Muscle of leg (tissue), 16 donors: ENCODE results near the gene OR1Q1. TPM values are rescaled to one million over a fixed set of nuclear protein-coding genes. Genes with fewer than 3 reads are reported as not detected.
"Not testable (repeated sequence)": the region's sequence is repeated elsewhere in the genome, so short reads cannot be mapped to it uniquely, and the experiment has no call there.

Experiments used
- DNase-seq: peaks from one replicate; pipeline ENCODE4 v3.0.0; 2013
- H3K27ac ChIP-seq: one replicate; pipeline ENCODE4 v1.5.1; 2013; ENCODE audit warnings: mild to moderate bottlenecking, low read length, control low read depth
- H3K27me3 ChIP-seq: one replicate; pipeline ENCODE4 v1.6.1; 2013; ENCODE audit warnings: low read length; ENCODE audit not compliant: control insufficient read depth, insufficient read depth
- H3K36me3 ChIP-seq: one replicate; pipeline ENCODE4 v1.6.1; 2013; ENCODE audit warnings: low read length; ENCODE audit not compliant: control insufficient read depth, insufficient read depth
- H3K4me1 ChIP-seq: one replicate; pipeline ENCODE4 v1.6.1; 2013; ENCODE audit warnings: low read length; ENCODE audit not compliant: control insufficient read depth, insufficient read depth
- H3K4me3 ChIP-seq: one replicate; pipeline ENCODE4 v1.5.1; 2013; ENCODE audit warnings: low read length, control low read depth
- H3K9me3 ChIP-seq: replicated peaks from 2 replicates; pipeline ENCODE4 v1.6.1; 2013; ENCODE audit warnings: low read depth, low read length; ENCODE audit not compliant: control insufficient read depth
- WGBS: methylation state at CpG from one replicate; pipeline ENCODE4 v1.1.5; 2013; ENCODE audit warnings: missing lambda C conversion rate; ENCODE audit not compliant: insufficient coverage; 5-methylcytosine and 5-hydroxymethylcytosine counted together
- long read RNA-seq, 11 donors: transcript quantifications; one replicate each; lab custom pipeline, GENCODE V29; 2026
- polyA plus RNA-seq, 8 donors: library from polyadenylated mRNA; unstranded; fragments of 120-200 nt; gene quantifications; one replicate each; pipeline versions ENCODE4 v1.2.1 to v1.2.3, GENCODE V29; 2013; ENCODE audit warnings: inconsistent platforms in 1 of 8, low replicate concordance in 1 of 8; ENCODE audit not compliant: insufficient read length in 8 of 8, insufficient read depth in 1 of 8
- total RNA-seq: library from RNA; stranded (reverse); fragments of 120-200 nt; gene quantifications from one replicate; pipeline ENCODE4 v1.2.4, GENCODE V29; 2013

Gene OR1Q1, protein sequence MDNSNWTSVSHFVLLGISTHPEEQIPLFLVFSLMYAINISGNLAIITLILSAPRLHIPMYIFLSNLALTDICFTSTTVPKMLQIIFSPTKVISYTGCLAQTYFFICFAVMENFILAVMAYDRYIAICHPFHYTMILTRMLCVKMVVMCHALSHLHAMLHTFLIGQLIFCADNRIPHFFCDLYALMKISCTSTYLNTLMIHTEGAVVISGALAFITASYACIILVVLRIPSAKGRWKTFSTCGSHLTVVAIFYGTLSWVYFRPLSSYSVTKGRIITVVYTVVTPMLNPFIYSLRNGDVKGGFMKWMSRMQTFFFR
- total RNA-seq, result not detected
- not detected for polyA plus RNA-seq
- long read RNA-seq, donor 1, result 0 reads
- long read RNA-seq, donor 2, result 0 reads
- long read RNA-seq, donor 3, result 0 reads
- long read RNA-seq, donor 4, result 0 reads
- long read RNA-seq, donor 5, result 0 reads
- long read RNA-seq, donor 6, result 0 reads
- long read RNA-seq, donor 7, result 0 reads
- long read RNA-seq, donor 8, result 0 reads
- long read RNA-seq, donor 9, partial matches to known transcripts, result 0 of 1 reads
- long read RNA-seq, donor 9, other reads (novel, unspliced or antisense), result 0 of 1 reads
- long read RNA-seq, donor 10, result 0 reads
- long read RNA-seq, donor 11, result 0 reads

- Histone ChIP-seq H3K4me3 (no peak within 1 kb of the TSS), H3K4me1 (no peaks in the 10 kb centered on the region), H3K27me3 (no peaks in the 10 kb centered on the region), H3K27ac (no peak within 1 kb of the TSS), H3K9me3 (no peaks in the 10 kb centered on the region), H3K36me3 (no peaks in the 10 kb centered on the region)
- WGBS, result no CpG with 5 or more reads among the region's 1 CpG
- DNase-seq, result no peak
These were observed at the start of gene OR1Q1 for GRCh38 chr9:122614362-122614761. OR1Q1 (plus strand) TSS chr9:122614738; CDS start chr9:122614738, 0 bp downstream.

DNA sequence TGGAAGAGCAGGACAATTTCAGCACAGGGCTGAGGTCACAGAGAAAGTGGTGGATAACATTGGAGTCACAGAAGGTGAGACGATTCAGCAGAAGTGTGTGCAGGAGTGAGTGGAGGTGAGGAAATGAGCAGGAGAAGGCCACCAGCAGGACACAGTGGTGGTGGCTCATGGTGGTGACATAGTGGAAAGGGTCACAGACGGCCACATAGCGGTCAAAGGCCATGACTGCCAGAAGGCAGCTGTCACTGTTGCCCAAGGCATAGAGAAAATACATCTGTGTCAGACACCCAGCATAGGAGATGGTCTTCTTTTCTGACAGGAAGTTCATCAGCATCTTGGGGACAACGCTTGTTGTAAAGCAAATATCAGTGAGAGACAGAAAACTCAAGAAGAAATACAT is 46.6 kb upstream of the OR1Q1 start:
- Histone ChIP-seq H3K27ac (no peak overlapping the region), H3K9me3 (peaks cover 3% of the 10 kb centered on the region), H3K36me3 (no peaks in the 10 kb centered on the region), H3K27me3 (no peaks in the 10 kb centered on the region), H3K4me3 (no peak overlapping the region), H3K4me1 (no peaks in the 10 kb centered on the region)
- no peak for DNase-seq
- 91% methylated on average over 3 of the region's 4 CpGs for WGBS

- 100% methylated on average over 1 of the region's 2 CpGs for WGBS
- H3K4me3 ChIP-seq, result no peak overlapping the region
- no peaks in the 10 kb centered on the region for H3K9me3 ChIP-seq
- H3K36me3 ChIP-seq, result no peaks in the 10 kb centered on the region
- no peak for DNase-seq
- no peaks in the 10 kb centered on the region for H3K4me1 ChIP-seq
- H3K27me3 ChIP-seq, result no peaks in the 10 kb centered on the region
- no peak overlapping the region for H3K27ac ChIP-seq
These were observed 42.1 kb upstream of the OR1Q1 start for GRCh38 chr9:122572456-122572855.

DNA sequence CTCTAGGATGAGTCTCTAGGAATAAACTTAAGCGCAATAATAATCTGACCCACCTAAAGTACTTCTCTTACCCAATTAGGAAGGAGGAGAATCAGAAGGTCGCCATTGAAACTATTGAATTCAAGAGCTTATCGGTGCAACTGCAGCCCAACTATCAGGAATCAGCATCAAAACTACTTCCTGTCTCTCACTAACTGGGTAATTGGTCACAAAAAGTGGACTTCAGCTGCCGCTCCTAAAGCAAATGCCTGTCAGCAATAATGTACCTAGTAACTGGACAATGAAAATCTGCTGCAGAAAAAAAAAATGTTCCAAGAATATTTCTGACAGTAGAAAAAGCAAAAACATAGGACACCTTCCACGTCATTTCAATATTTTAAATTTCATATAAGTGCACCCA is 34.7 kb upstream of the OR1Q1 start:
- no peaks in the 10 kb centered on the region for H3K27me3 ChIP-seq
- no peak for DNase-seq
- H3K27ac ChIP-seq, result no peak overlapping the region
- 60% methylated on average over 1 of the region's 5 CpGs for WGBS
- H3K36me3 ChIP-seq, result no peaks in the 10 kb centered on the region
- no peaks in the 10 kb centered on the region for H3K4me1 ChIP-seq
- no peaks in the 10 kb centered on the region for H3K9me3 ChIP-seq
- no peak overlapping the region for H3K4me3 ChIP-seq

- WGBS, result no CpG with 5 or more reads among the region's 3 CpGs
- H3K36me3 ChIP-seq, result no peaks in the 10 kb centered on the region
- no peaks in the 10 kb centered on the region for H3K27me3 ChIP-seq
- no peaks in the 10 kb centered on the region for H3K4me1 ChIP-seq
- H3K27ac ChIP-seq, result no peak overlapping the region
- H3K9me3 ChIP-seq, result no peaks in the 10 kb centered on the region
- no peak overlapping the region for H3K4me3 ChIP-seq
- DNase-seq, result no peak
These were observed 34.2 kb upstream of the OR1Q1 start for GRCh38 chr9:122580360-122580759.

- H3K36me3 ChIP-seq, H3K9me3 ChIP-seq, H3K4me1 ChIP-seq, H3K27me3 ChIP-seq, DNase-seq, H3K4me3 ChIP-seq, H3K27ac ChIP-seq: not testable (repeated sequence)
- WGBS, result 100% methylated on average over 3 of the region's 8 CpGs
These were observed 31.3 kb upstream of the OR1Q1 start, which contains the start of gene OR1L8 for GRCh38 chr9:122583284-122583683. OR1L8 (minus strand) TSS chr9:122583384; CDS start chr9:122568477, 14,907 bp downstream.

- Histone ChIP-seq H3K36me3 (no peaks in the 10 kb centered on the region), H3K4me1 (no peaks in the 10 kb centered on the region), H3K27ac (no peak overlapping the region), H3K4me3 (no peak overlapping the region), H3K9me3 (no peaks in the 10 kb centered on the region), H3K27me3 (no peaks in the 10 kb centered on the region)
- DNase-seq, result no peak
- WGBS, result no CpG with 5 or more reads among the region's 1 CpG
These were observed 8.8 kb upstream of the OR1Q1 start for GRCh38 chr9:122605691-122606090.

DNA sequence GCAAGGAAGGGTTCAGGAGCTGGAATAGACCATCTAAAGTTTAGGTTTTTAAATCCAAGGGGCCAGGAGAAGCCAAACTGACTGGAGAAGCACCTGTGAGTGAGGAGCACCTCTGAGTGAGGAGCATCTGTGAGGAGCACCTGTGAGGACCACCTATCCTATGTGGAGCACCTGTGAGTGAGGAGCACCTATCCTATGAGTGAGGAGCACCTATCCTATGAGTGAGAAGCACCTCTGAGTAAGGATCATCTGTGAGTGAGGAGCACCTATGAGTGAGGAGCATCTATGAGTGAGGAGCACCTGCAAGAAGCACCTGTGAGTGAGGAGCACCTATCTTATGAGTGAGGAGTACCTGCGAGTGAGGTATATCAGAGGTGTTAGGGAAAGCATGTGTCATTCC is 8.0 kb upstream of the OR1Q1 start:
- no CpG with 5 or more reads among the region's 1 CpG for WGBS
- Histone ChIP-seq H3K27me3 (no peaks in the 10 kb centered on the region), H3K36me3 (no peaks in the 10 kb centered on the region), H3K27ac (no peak overlapping the region), H3K9me3 (no peaks in the 10 kb centered on the region), H3K4me3 (no peak overlapping the region), H3K4me1 (no peaks in the 10 kb centered on the region)
- DNase-seq, result no peak

GRCh38 chr9:122609804-122610203 is 4.7 kb upstream of the OR1Q1 start:
- DNase-seq, result no peak
- 47% methylated on average over 3 of the region's 4 CpGs for WGBS
- Histone ChIP-seq H3K36me3 (no peaks in the 10 kb centered on the region), H3K27me3 (no peaks in the 10 kb centered on the region), H3K27ac (no peak overlapping the region), H3K9me3 (no peaks in the 10 kb centered on the region), H3K4me3 (no peak overlapping the region), H3K4me1 (no peaks in the 10 kb centered on the region)

GRCh38 chr9:122619996-122620395 is 5.5 kb downstream of the OR1Q1 start:
- H3K27ac ChIP-seq, result no peak overlapping the region
- no peak for DNase-seq
- H3K4me3 ChIP-seq, result no peak overlapping the region
- no peaks in the 10 kb centered on the region for H3K27me3 ChIP-seq
- H3K9me3 ChIP-seq, result no peaks in the 10 kb centered on the region
- 64% methylated on average over 5 of the region's 7 CpGs for WGBS
- no peaks in the 10 kb centered on the region for H3K36me3 ChIP-seq
- no peaks in the 10 kb centered on the region for H3K4me1 ChIP-seq
